Chondrocyte (in vitro differentiated cells): ENCODE results near the gene IFT74. TPM values are rescaled to one million over a fixed set of nuclear protein-coding genes. Genes with fewer than 3 reads are reported as not detected.

ENCODE experiments used
- DNase-seq: peaks from one replicate; pipeline ENCODE4 v3.0.0; 2021; ENCODE audit warnings: mixed read lengths, low spot score
- H3K27ac Mint-ChIP-seq: one replicate; pipeline ENCODE4 v1.8.0; 2021; ENCODE audit warnings: mild to moderate bottlenecking, moderate library complexity, mixed read lengths; ENCODE audit not compliant: unreplicated experiment
- H3K27me3 Mint-ChIP-seq: 2 replicates; pipeline ENCODE4 v1.8.0; 2021; ENCODE audit warnings: low read depth, mixed read lengths
- H3K36me3 Mint-ChIP-seq: 2 replicates; pipeline ENCODE4 v1.8.0; 2021; ENCODE audit warnings: low read depth, mixed read lengths
- H3K4me1 Mint-ChIP-seq: 2 replicates; pipeline ENCODE4 v1.8.0; 2021; ENCODE audit warnings: low read depth, mild to moderate bottlenecking, mixed read lengths
- H3K4me3 Mint-ChIP-seq: one replicate; pipeline ENCODE4 v1.8.0; 2021; ENCODE audit warnings: mild to moderate bottlenecking, moderate library complexity, mixed read lengths; ENCODE audit not compliant: unreplicated experiment
- H3K9me3 Mint-ChIP-seq: 2 replicates; pipeline ENCODE4 v1.8.0; 2021; ENCODE audit warnings: low read depth, mixed read lengths
- CTCF ChIP-seq: fragments of 200-600 bp; sonication (generic); IDR thresholded peaks from 2 replicates; pipeline ENCODE4 v1.5.0; 2021; ENCODE audit warnings: antibody characterized with exemption, mild to moderate bottlenecking, moderate library complexity
- long read RNA-seq: library from polyadenylated mRNA; stranded (forward); transcript quantifications from one replicate; pipeline ENCODE4 v2.0.0, GENCODE V29; 2021
- total RNA-seq: library from RNA; stranded (reverse); gene quantifications from 3 replicates; pipeline ENCODE4 v1.2.1, GENCODE V29; 2021

Gene IFT74
- 10.3 to 12.3 TPM (median 10.3 TPM) in 3 replicates for total RNA-seq
- long read RNA-seq, transcript IFT74-201 (20 exons, 2,160 nt), result major isoform, 21 of 25 reads
- long read RNA-seq, partial matches to known transcripts, result 0 of 25 reads
- long read RNA-seq, other reads (novel, unspliced or antisense), result 4 of 25 reads

- no peak for TF ChIP-seq CTCF
- Mint-ChIP-seq H3K9me3 (no peaks in the 10 kb centered on the region), H3K4me1 (peaks cover 25% of the 10 kb centered on the region), H3K36me3 (no peaks in the 10 kb centered on the region), H3K27me3 (no peaks in the 10 kb centered on the region), H3K4me3 (peak within 1 kb of the TSS; percentile 84), H3K27ac (peak within 1 kb of the TSS; percentile 96)
- DNase-seq, result peak; percentile 98
Measured at GRCh38 chr9:26955921-26956859, at the start of gene IFT74. Gene IFT74 (plus strand): TSS chr9:26956412. CDS start chr9:26961968, 5,556 bp downstream.

- no peak overlapping the region for H3K27ac Mint-ChIP-seq
- no peaks in the 10 kb centered on the region for H3K27me3 Mint-ChIP-seq
- no peak overlapping the region for H3K4me3 Mint-ChIP-seq
- DNase-seq, result no peak
- peaks cover 24% of the 10 kb centered on the region for H3K36me3 Mint-ChIP-seq
- peaks cover 4% of the 10 kb centered on the region for H3K4me1 Mint-ChIP-seq
- TF ChIP-seq CTCF, result no peak
- H3K9me3 Mint-ChIP-seq, result no peaks in the 10 kb centered on the region
Measured at GRCh38 chr9:26913138-26913668, 43.0 kb upstream of the IFT74 start.

- Mint-ChIP-seq H3K36me3 (peaks cover 54% of the 10 kb centered on the region), H3K27me3 (no peaks in the 10 kb centered on the region), H3K9me3 (no peaks in the 10 kb centered on the region), H3K27ac (no peak overlapping the region), H3K4me1 (no peaks in the 10 kb centered on the region), H3K4me3 (no peak overlapping the region)
- DNase-seq, result no peak
- no peak for TF ChIP-seq CTCF
Measured at GRCh38 chr9:26919698-26920097, 36.5 kb upstream of the IFT74 start.

- H3K27ac Mint-ChIP-seq, result no peak overlapping the region
Measured at GRCh38 chr9:26925609-26926008, 30.6 kb upstream of the IFT74 start.

More at GRCh38 chr9:26925609-26926008, 30.6 kb upstream of the IFT74 start:
- Mint-ChIP-seq H3K9me3 (no peaks in the 10 kb centered on the region), H3K27me3 (no peaks in the 10 kb centered on the region), H3K36me3 (peaks cover 40% of the 10 kb centered on the region), H3K4me1 (no peaks in the 10 kb centered on the region), H3K4me3 (no peak overlapping the region)
- TF ChIP-seq CTCF, result no peak
- DNase-seq, result no peak
